Activated naive CD8-positive, alpha-beta T cell treated with anti-CD3 and anti-CD28 coated beads, Interleukin-2, amount 50 U/mL, for 24 hours (primary cell): ENCODE measurements around the gene PDE6G.

Experiments
- ATAC-seq: fragments of 150-1000 bp; cut with Tn5 transposase; one replicate; pipeline ENCODE4 v1.10.0; 2021
- DNase-seq: peaks from one replicate; pipeline ENCODE4 v3.0.0; 2021
- H3K27ac Mint-ChIP-seq: one replicate; pipeline ENCODE4 v1.8.0; 2021; ENCODE audit warnings: mild to moderate bottlenecking, mixed read lengths
- H3K27me3 Mint-ChIP-seq: one replicate; pipeline ENCODE4 v1.8.0; 2021; ENCODE audit warnings: mixed read lengths
- H3K36me3 Mint-ChIP-seq: one replicate; pipeline ENCODE4 v1.8.0; 2021; ENCODE audit warnings: low read depth, mixed read lengths
- H3K4me1 Mint-ChIP-seq: one replicate; pipeline ENCODE4 v1.8.0; 2021; ENCODE audit warnings: mixed read lengths
- H3K4me3 Mint-ChIP-seq: one replicate; pipeline ENCODE4 v1.8.0; 2021; ENCODE audit warnings: mild to moderate bottlenecking, moderate library complexity, mixed read lengths
- H3K9me3 Mint-ChIP-seq: one replicate; pipeline ENCODE4 v1.8.0; 2021; ENCODE audit warnings: mixed read lengths

Gene PDE6G

DNA sequence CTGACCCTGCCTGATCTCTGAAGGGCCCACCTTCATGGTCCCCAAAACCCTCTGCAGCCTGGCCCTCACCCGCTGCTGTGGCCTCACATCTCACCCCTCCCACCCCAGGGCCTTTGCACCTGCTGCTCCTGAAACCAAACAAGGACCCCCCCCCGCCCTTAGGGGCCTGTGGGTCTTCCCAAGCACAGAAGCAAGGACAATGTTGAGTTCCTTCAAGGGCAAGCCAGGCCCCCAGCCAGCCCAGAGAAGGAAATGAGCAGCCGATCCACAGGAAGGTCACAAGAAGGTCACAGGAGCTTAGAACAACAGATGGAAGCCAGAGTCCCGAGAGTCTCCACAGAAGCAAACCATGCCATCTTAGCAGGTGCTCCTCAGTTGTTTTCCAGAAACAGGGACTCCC is 493 bp upstream of the PDE6G start:
- Mint-ChIP-seq H3K27me3 (no peaks in the 10 kb centered on the region), H3K4me3 (no peak overlapping the region), H3K36me3 (no peaks in the 10 kb centered on the region), H3K9me3 (no peaks in the 10 kb centered on the region), H3K4me1 (peaks cover 10% of the 10 kb centered on the region), H3K27ac (no peak overlapping the region)
- ATAC-seq (no peak), DNase-seq (no peak)

DNA sequence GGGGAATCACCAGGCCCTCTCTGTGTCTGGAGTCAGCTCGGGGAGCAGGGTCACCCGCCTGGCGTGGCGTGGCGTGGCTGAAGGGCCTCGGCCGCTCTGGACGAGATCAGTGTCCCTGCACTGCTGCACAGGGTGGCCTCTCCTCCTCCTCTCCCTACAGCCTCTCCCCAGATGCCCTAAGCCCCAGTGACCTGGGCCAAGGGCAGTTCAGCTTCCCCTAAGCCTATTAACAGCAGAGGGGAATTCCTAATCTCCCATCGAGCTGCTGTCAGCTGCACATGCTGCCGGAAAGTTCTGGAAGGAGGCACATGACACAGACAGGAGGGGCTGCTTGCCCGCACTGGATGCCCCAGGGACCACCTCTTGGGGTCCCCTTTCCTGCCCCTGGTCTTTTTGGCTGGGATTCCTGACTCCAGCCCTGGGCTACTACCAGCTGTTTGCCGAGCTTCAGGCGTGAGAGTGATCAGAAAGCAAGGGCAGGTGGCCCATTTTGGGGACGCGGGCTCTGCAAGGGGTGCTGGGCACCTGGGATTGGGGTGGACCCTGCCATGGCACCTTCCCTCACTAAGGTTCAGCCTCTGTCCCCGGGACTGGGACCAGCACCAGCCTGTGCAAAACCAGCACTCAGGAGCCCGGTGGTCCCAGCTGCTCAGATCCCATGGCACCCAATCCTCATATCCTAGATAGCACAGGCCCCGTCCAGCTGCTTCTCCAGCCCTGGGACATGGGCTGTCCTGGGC is 794 bp downstream of the PDE6G start:
- DNase-seq (no peak), ATAC-seq (no peak)
- Mint-ChIP-seq H3K4me3 (no peak overlapping the region), H3K36me3 (no peaks in the 10 kb centered on the region), H3K9me3 (no peaks in the 10 kb centered on the region), H3K4me1 (peaks cover 12% of the 10 kb centered on the region), H3K27me3 (no peaks in the 10 kb centered on the region), H3K27ac (no peak overlapping the region)

DNA sequence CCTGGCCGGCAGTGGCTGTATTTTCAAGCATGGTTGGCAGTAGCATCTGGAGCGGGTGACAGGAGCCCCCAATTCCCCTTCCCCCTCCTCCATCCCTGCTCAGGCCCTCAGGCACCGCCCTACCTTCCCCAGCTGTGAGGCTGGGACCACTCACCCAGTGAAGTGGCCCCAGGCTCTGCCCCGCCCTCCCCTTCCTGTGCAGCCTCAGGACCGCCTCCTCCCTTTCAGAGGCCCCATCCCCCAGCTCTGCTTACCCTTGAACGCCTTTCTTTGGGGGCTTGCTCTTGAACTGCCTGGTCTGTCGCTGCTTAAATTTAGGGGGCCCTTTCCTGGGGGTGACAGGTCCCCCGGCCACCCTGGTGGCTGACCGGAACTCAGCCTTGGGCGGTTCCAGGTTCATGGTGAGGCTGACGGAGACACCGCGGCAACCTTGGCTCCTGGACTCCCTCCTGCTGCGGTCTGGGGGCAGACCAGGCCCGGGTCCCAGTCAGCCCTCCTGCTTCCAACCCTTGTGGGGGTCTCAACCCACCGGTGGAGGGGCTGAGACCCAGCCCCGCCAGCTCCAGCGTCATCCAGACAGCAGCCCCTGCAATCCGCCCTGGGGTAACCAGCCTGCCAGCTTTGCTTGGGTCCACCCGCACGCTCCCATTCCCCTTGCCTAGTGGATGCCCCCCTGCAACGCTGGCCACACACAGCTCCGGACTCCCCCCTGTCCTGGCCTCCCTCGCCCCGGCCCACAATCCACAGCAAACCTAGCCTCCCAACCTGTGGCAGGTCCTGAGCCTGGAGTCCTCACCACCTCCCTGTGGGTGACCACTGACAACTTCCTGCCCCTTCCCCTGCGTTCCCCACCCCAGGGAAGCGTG is 3.2 kb downstream of the PDE6G start:
- H3K27ac Mint-ChIP-seq, result peak overlapping the region; percentile 69

DNA sequence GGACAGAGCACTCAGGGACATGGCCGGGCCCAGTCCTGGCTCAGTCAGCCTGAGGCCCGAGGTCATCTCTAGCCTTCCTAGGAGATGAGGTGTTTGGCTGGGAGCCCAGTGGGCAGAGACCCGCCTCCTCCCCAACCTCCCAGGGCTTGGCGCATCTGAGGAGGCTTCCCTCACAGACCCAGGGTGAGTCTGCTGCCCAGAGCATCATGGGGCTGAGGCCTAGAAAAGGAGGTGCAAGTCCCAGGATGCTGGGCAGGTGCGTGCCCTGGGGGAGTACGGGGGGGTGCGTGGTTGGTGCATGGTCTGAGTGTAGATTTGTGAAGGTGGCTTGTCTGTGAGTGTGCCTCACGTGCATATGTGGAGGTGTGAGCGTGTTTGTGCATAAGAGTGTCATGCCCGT is 4.7 kb downstream of the PDE6G start:
- no peaks in the 10 kb centered on the region for H3K36me3 Mint-ChIP-seq
- ATAC-seq, result no peak
- no peak overlapping the region for H3K27ac Mint-ChIP-seq

More for the DNA sequence above, 3.2 kb downstream of the PDE6G start:
- ATAC-seq, result peak; percentile 68
- Mint-ChIP-seq H3K4me3 (peak overlapping the region; percentile 74), H3K4me1 (peaks cover 12% of the 10 kb centered on the region), H3K36me3 (no peaks in the 10 kb centered on the region), H3K27me3 (peaks cover 14% of the 10 kb centered on the region), H3K9me3 (no peaks in the 10 kb centered on the region)
- peak; percentile 44 for DNase-seq

DNA sequence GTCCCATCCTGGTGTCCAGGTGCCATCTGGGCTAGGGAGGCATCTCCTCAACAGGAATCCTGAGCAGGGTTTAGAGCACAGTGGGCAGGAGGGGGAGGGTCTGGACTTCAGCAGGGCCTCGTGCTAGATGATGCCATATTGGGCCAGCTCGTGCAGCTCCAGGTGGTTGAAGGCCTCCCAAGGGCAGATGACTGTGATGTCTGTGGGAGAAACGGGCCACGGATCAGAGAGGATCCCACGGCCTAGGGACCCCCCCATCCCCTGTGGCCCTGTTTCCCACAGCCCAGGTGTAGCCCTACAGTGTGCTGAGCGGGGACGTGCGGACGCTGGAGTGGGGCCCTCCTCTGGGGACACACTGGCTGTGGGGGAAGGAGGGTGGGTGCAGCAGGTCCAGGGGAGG is 5.4 kb downstream of the PDE6G start:
- Mint-ChIP-seq H3K36me3 (no peaks in the 10 kb centered on the region), H3K27ac (no peak overlapping the region), H3K4me1 (peaks cover 12% of the 10 kb centered on the region), H3K4me3 (no peak overlapping the region), H3K27me3 (peaks cover 22% of the 10 kb centered on the region), H3K9me3 (no peaks in the 10 kb centered on the region)
- ATAC-seq, result no peak
- DNase-seq, result no peak

More for the DNA sequence above, 4.7 kb downstream of the PDE6G start:
- Mint-ChIP-seq H3K4me3 (no peak overlapping the region), H3K27me3 (peaks cover 22% of the 10 kb centered on the region), H3K9me3 (no peaks in the 10 kb centered on the region), H3K4me1 (peaks cover 12% of the 10 kb centered on the region)
- no peak for DNase-seq

DNA sequence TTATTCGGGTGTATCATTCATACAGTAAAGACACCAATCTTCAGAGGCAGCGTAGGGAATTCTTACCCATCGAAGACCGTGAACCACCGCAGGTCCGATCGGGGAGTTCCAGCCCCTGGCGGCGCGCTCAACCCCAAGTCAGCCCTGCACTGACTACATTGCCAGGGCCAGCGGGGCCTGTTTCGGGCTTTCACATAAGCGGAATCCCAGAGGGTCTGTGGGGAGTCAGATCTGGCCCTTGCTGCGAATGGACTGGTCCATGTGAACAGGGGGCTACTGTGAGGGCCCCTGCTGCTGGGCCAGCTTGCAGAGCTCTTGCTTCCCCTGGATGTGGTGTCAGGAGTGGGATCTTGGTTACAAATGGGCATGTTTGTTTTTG is 7.6 kb downstream of the PDE6G start:
- H3K27ac Mint-ChIP-seq, result no peak overlapping the region
- DNase-seq (no peak), ATAC-seq (no peak)
- no peaks in the 10 kb centered on the region for H3K9me3 Mint-ChIP-seq
- peaks cover 22% of the 10 kb centered on the region for H3K27me3 Mint-ChIP-seq
- H3K36me3 Mint-ChIP-seq, result no peaks in the 10 kb centered on the region
- no peak overlapping the region for H3K4me3 Mint-ChIP-seq
- H3K4me1 Mint-ChIP-seq, result peaks cover 12% of the 10 kb centered on the region

DNA sequence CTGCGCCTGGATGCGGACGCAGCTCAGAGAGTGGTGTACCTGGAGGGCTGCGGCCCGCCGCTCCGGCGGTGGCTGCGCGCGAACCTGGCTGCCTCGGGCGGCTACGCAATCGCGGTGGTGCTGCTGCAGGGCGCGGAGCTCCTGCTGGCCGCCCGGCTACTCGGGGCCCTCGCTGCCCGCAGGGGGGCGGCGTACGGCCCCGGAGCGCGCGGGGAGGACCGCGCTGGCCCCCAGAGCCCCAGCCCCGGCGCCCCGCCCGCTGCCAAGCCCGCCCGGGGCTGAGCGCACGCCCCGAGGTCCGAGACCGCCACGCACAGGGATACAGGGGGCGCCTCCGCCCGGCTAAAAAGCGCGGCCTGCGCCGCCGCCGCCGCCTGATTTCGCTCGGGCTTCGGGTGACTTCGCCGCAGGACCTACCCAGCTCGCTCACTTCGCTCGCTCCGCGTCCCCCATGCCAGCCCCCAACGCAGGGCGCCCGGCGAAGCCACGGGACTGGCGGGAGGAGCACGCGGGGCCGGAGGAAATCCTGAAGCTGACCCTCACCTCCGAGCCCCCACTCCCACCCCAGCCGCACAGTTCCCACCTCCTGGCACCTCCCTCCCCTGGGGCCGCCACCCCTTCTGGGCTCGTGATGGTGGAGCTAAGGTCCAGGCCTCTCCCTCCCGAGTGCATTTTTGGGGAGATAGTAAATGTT is 8.2 kb downstream of the PDE6G start:
- Mint-ChIP-seq H3K4me3 (no peak overlapping the region), H3K4me1 (peaks cover 6% of the 10 kb centered on the region), H3K27me3 (peaks cover 22% of the 10 kb centered on the region), H3K9me3 (no peaks in the 10 kb centered on the region), H3K27ac (no peak overlapping the region), H3K36me3 (no peaks in the 10 kb centered on the region)
- DNase-seq (no peak), ATAC-seq (no peak)

DNA sequence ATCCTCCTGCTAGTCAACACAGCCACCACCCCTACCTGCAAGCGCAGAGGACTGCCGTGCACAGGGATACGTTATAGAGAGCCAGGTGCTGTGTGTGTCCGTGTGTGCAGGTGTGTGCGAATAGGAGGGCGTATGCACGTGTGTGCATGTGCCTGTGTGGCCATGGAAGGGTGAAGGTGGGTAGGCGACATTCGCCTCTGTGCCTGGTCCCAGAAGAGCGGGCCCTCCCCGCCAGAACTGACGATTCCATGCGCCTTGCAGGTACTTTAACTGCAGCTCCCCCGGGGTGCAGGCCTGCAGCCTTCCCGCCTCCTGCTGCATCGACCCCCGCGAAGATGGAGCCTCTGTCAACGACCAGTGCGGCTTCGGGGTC is 8.7 kb downstream of the PDE6G start:
- ATAC-seq (no peak), DNase-seq (no peak)
- Mint-ChIP-seq H3K36me3 (no peaks in the 10 kb centered on the region), H3K9me3 (no peaks in the 10 kb centered on the region), H3K27ac (no peak overlapping the region), H3K4me3 (no peak overlapping the region), H3K27me3 (peaks cover 22% of the 10 kb centered on the region), H3K4me1 (peaks cover 3% of the 10 kb centered on the region)

DNA sequence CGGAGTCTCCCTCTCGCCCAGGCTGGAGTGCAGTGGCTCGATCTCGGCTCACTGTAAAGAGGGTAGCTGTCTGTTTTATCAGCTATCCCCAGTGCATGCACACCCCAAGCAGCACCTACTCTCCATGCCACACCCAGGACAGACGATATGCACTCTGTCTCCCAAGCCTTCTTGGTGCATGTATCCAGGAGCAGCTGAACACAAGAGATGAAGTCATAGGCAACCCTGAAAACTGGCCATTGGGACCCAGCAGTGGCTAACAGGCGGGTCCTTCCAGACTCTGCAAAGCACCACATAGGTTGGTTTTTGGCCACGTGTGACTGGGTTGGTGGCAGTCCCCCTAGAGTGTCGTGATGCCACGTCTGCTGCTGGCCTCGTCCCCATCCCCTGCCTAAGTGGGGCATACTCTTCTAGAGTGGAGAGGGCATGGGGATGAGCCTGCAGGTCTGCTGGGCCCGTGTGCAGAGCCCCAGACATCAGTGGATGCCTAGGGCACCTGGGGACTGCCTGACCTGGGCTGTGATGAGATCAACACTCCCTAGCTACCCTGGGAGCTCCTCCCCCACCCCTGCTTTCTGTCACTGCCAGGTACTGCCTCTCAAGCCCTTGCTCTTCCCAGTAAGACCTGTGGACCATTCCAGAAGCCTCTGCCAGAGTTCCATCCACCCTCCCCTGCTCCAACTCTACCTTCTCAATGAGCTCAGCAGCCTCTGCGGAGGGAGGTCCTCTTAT is 9.3 kb downstream of the PDE6G start:
- no peaks in the 10 kb centered on the region for H3K36me3 Mint-ChIP-seq
- no peak for ATAC-seq
- no peak overlapping the region for H3K27ac Mint-ChIP-seq
- H3K4me3 Mint-ChIP-seq, result no peak overlapping the region
- no peaks in the 10 kb centered on the region for H3K9me3 Mint-ChIP-seq
- no peak for DNase-seq
- H3K27me3 Mint-ChIP-seq, result peaks cover 22% of the 10 kb centered on the region
- peaks cover 3% of the 10 kb centered on the region for H3K4me1 Mint-ChIP-seq

DNA sequence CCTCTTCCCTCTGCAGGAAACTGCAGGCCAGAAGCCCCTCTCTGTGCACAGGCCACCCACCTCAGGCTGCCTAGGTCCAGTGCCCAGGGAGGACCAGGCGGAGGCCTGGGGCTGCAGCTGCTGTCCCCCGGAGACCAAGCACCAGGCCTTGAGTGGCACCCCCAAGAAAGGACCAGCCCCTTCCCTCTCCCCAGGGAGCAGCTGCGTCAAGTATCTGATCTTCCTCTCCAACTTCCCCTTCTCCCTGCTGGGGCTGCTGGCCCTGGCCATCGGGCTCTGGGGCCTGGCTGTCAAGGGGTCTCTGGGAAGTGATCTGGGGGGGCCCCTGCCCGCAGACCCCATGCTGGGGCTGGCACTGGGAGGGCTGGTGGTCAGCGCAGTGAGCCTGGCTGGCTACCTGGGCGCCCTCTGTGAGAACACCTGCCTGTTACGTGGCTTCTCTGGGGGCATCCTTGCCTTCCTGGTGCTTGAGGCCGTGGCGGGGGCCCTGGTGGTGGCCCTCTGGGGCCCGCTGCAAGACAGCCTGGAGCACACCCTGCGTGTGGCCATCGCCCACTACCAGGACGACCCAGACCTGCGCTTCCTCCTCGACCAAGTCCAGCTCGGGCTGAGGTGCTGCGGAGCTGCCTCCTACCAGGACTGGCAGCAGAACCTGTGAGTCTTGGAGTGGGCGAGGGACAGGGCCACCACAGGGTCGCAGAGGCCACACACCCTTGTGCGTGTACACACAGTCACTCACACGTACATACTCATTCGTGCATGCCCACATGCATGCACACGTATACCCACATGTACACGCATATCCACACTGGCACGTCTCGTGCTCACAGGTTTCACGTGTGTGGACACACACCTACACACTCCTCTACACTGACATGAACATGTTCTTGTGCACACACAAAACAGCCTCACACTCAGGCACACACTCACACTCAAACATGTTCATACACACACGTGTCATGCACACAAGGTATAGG is 11.1 kb downstream of the PDE6G start:
- Mint-ChIP-seq H3K9me3 (no peaks in the 10 kb centered on the region), H3K36me3 (no peaks in the 10 kb centered on the region), H3K4me3 (no peak overlapping the region), H3K27ac (no peak overlapping the region), H3K27me3 (peaks cover 22% of the 10 kb centered on the region), H3K4me1 (no peaks in the 10 kb centered on the region)
- ATAC-seq, result peak; percentile 8
- DNase-seq, result no peak

DNA sequence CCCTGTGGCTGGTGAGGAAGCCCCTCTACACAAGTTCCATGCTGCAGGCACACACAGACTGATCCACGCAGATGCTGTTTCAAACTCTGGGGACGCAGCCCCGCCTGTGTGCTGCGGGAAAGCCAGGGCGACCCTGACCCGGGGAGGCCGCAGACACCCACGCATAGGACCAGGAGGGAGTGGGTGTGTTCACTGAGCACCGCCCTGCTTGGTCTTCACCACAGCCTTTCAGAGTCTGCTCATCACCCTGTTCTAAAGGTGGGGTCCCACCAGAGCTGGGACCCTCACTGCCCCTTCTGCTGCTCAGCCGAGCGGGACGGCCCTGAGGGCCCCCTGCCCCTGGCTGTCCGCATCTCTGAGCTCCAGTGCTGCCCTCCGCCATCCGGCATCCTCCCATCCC is 11.8 kb downstream of the PDE6G start:
- ATAC-seq (no peak), DNase-seq (no peak)
- H3K27ac Mint-ChIP-seq, result no peak overlapping the region
- H3K27me3 Mint-ChIP-seq, result peaks cover 19% of the 10 kb centered on the region
- no peak overlapping the region for H3K4me3 Mint-ChIP-seq
- H3K9me3 Mint-ChIP-seq, result no peaks in the 10 kb centered on the region
- no peaks in the 10 kb centered on the region for H3K36me3 Mint-ChIP-seq
- H3K4me1 Mint-ChIP-seq, result no peaks in the 10 kb centered on the region

DNA sequence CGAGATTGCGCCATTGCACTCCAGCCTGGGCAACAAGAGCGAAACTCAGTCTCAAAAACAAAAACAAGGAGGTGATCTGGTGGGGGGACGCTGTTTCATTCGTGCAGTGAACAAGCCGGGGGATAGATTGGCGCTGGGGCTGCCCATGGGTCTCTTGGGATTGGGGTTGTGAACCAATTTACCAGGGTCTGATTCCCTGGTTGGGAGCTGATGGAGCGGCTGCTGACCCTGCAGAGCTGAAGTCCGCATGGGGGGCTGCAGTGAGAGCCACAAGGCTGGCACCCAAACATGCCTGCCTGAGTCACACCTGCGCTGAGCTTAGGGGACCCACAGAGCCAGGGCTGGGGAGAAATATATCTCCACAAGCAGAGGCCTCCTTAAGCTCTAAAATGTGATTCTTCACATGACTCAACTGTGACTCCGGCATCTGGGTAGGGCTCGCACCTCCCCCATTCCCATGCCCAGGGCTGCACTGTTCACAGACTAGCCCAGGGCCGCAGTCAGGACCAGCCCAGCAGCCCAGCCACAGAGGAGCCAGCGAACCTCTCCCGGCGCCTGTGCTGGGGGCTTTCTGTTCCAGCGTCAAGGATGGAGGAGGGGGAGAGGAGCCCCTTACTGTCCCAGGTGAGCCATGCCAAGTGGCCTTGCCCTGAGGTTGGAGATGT is 14.4 kb downstream of the PDE6G start:
- no peak for DNase-seq
- Mint-ChIP-seq H3K36me3 (no peaks in the 10 kb centered on the region), H3K9me3 (no peaks in the 10 kb centered on the region), H3K4me1 (peaks cover 3% of the 10 kb centered on the region), H3K27me3 (peaks cover 2% of the 10 kb centered on the region), H3K27ac (no peak overlapping the region), H3K4me3 (no peak overlapping the region)
- no peak for ATAC-seq

DNA sequence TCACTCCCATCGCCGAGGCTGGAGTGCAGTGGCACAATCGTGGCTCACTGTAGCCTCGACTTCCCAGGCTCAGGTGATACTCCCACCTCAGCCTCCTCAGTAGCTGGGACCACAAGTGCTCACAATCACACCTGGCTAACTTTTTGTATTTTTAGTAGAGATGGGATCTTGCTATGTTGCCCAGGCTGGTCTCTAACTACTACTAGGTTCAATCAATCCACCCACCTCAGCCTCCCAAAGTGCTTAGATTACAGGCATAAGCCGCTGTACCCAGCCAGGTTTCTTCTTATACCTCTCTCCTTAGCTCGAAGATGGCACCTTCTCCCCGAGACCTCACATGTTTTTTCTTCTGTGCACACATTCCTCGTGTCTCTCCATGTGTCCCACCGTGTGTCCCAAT is 16.3 kb downstream of the PDE6G start:
- peaks cover 2% of the 10 kb centered on the region for H3K36me3 Mint-ChIP-seq
- DNase-seq (no peak), ATAC-seq (no peak)
- peaks cover 15% of the 10 kb centered on the region for H3K4me1 Mint-ChIP-seq
- no peaks in the 10 kb centered on the region for H3K27me3 Mint-ChIP-seq
- no peak overlapping the region for H3K4me3 Mint-ChIP-seq
- no peak overlapping the region for H3K27ac Mint-ChIP-seq
- H3K9me3 Mint-ChIP-seq, result no peaks in the 10 kb centered on the region
